NT2/D1 (cell line): ENCODE data around the gene TCERG1.

Experiments
- SUZ12 ChIP-seq: IDR thresholded peaks from 2 replicates; pipeline ENCODE4 v1.6.1; 2011; ENCODE audit not compliant: insufficient read length, insufficient read depth; ENCODE audit errors: extremely low read depth
- YY1 ChIP-seq: IDR thresholded peaks from 2 replicates; pipeline ENCODE4 v1.6.1; 2011; ENCODE audit not compliant: insufficient read length, insufficient read depth

DNA sequence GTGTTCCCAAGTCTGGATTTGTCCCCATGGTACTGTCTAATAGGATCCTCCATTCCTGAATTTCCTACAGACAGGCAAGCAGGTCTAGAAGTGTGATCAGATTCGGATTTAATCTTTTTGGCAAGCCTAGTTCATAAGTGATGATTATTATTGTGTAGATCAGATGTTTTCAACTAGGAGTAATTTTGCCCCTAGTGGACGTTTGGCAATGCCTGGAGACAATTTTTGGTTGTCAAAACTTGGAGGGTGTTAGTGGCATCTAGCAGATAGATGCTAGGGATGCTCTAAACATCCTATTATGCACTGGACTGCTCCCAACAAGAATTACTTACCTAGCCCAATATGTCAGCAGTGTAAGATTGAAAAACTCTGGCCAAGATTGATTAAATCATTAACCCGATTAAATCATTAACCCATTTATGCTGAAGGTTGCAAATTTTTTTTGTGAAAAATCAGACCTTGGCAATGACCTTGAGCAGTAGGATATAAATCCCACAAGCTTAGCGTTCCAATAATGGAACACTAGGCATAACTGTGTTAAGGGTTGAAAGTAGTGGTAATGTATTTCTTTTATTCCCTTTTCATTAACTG lies 28.2 kb downstream of the TCERG1 start:
- no peak for TF ChIP-seq SUZ12
- TF ChIP-seq YY1: no peak
